Nephron progenitor cell (in vitro differentiated cells): ENCODE measurements around the gene ALS2.

ENCODE experiments used
- DNase-seq: peaks from one replicate; pipeline ENCODE4 v3.0.0; 2021
- H3K27ac Mint-ChIP-seq: 2 replicates; pipeline ENCODE4 v1.8.0; 2021; ENCODE audit warnings: mild to moderate bottlenecking, moderate library complexity, mixed read lengths
- H3K27me3 Mint-ChIP-seq: 2 replicates; pipeline ENCODE4 v1.8.0; 2021; ENCODE audit warnings: mild to moderate bottlenecking, low read depth, mixed read lengths; ENCODE audit not compliant: poor library complexity
- H3K36me3 Mint-ChIP-seq: 2 replicates; pipeline ENCODE4 v1.8.0; 2021; ENCODE audit warnings: low read depth, mixed read lengths
- H3K4me1 Mint-ChIP-seq: 2 replicates; pipeline ENCODE4 v1.8.0; 2021; ENCODE audit warnings: mixed read lengths
- H3K4me3 Mint-ChIP-seq: 2 replicates; pipeline ENCODE4 v1.8.0; 2021; ENCODE audit warnings: mild to moderate bottlenecking, moderate library complexity, mixed read lengths
- H3K9me3 Mint-ChIP-seq: 2 replicates; pipeline ENCODE4 v1.8.0; 2021; ENCODE audit warnings: mild to moderate bottlenecking, moderate library complexity, mixed read lengths
- CTCF ChIP-seq: fragments of 200-600 bp; sonication (generic); IDR thresholded peaks from 2 replicates; pipeline ENCODE4 v1.5.0; 2021; ENCODE audit warnings: antibody characterized with exemption

The ALS2 gene

DNA sequence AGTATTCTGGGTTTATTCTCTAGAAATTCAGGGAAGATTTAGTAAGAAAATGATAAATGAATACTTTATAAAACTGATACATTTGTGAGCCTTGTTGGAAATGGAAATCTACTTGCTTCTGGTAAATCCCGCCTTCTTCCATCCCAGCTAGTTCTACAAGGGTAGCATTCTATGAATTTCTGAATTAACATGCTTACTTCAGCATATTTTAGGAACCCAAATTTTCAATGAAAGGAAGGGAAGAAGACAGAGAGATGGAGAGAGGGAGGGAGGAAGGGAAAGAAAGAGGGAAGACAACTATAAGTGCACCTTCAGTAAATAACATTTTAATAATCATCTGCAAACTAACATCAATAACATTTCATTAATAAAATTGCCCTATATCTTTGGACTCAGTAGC is 110.9 kb downstream of the ALS2 start:
- no peak for DNase-seq

GRCh38 chr2:201668402-201668910 is 112.3 kb downstream of the ALS2 start:
- peaks cover 8% of the 10 kb centered on the region for H3K4me1 Mint-ChIP-seq
- no peaks in the 10 kb centered on the region for H3K36me3 Mint-ChIP-seq
- DNase-seq = no peak
- H3K27ac Mint-ChIP-seq = peak overlapping the region; percentile 37
- H3K27me3 Mint-ChIP-seq = peaks cover 7% of the 10 kb centered on the region
- H3K4me3 Mint-ChIP-seq = no peak overlapping the region
- peaks cover 8% of the 10 kb centered on the region for H3K9me3 Mint-ChIP-seq
- no peak for TF ChIP-seq CTCF

More for the DNA sequence above, 110.9 kb downstream of the ALS2 start:
- peaks cover 5% of the 10 kb centered on the region for H3K9me3 Mint-ChIP-seq
- no peaks in the 10 kb centered on the region for H3K36me3 Mint-ChIP-seq
- H3K4me3 Mint-ChIP-seq = no peak overlapping the region
- peaks cover 8% of the 10 kb centered on the region for H3K4me1 Mint-ChIP-seq
- H3K27me3 Mint-ChIP-seq = peaks cover 7% of the 10 kb centered on the region
- no peak overlapping the region for H3K27ac Mint-ChIP-seq
- no peak for TF ChIP-seq CTCF

DNA sequence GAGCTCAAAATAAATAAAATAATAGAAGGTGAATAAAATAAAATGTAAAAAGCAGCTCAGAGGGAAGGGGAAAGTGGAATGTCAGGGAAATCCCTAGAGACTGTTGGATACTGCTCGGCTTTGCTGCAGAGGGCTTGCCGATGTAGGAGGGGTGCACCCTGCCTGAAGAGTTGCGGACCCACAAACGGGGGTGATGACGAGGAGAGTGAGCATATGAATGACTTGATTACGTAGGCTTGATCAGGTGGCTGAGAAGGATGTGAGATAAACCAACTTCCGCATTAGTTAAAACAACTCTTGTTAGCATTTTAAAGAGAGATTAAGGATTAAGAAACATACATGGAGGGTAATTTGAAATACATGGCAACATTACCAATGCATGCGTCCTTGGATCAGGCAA is 116.4 kb downstream of the ALS2 start:
- TF ChIP-seq CTCF = no peak
- no peak for DNase-seq
- no peaks in the 10 kb centered on the region for H3K27me3 Mint-ChIP-seq
- H3K36me3 Mint-ChIP-seq = no peaks in the 10 kb centered on the region
- peaks cover 4% of the 10 kb centered on the region for H3K9me3 Mint-ChIP-seq
- H3K4me1 Mint-ChIP-seq = peaks cover 8% of the 10 kb centered on the region
- H3K27ac Mint-ChIP-seq = no peak overlapping the region
- no peak overlapping the region for H3K4me3 Mint-ChIP-seq

DNA sequence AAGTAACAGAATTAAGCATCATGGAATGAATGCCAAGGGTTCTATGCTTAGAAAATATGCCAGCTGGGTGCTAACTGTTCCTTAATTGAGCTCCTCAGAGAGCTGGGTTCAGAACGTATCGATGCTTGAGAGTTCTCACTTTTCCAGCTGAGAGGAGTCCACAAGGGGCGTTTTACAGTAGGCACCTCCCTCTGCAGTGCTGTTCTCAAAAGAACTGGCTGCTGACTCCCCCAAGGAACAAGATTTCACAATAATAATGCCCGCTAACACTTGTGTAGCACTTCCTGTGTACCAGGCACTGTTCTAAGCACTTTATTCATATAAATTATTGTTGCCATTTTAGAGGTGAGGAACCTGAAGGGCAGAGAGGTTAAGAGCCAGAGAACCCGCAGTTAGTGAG is 119.4 kb downstream of the ALS2 start:
- TF ChIP-seq CTCF = no peak
- Mint-ChIP-seq H3K4me1 (peaks cover 10% of the 10 kb centered on the region), H3K27me3 (peaks cover 9% of the 10 kb centered on the region), H3K36me3 (no peaks in the 10 kb centered on the region), H3K9me3 (peaks cover 4% of the 10 kb centered on the region), H3K27ac (no peak overlapping the region), H3K4me3 (no peak overlapping the region)
- no peak for DNase-seq

GRCh38 chr2:201660293-201660895 is 120.3 kb downstream of the ALS2 start:
- peaks cover 4% of the 10 kb centered on the region for H3K9me3 Mint-ChIP-seq
- peaks cover 10% of the 10 kb centered on the region for H3K4me1 Mint-ChIP-seq
- H3K27me3 Mint-ChIP-seq = peaks cover 12% of the 10 kb centered on the region
- H3K4me3 Mint-ChIP-seq = no peak overlapping the region
- no peaks in the 10 kb centered on the region for H3K36me3 Mint-ChIP-seq
- no peak for DNase-seq
- H3K27ac Mint-ChIP-seq = no peak overlapping the region
- TF ChIP-seq CTCF = no peak

DNA sequence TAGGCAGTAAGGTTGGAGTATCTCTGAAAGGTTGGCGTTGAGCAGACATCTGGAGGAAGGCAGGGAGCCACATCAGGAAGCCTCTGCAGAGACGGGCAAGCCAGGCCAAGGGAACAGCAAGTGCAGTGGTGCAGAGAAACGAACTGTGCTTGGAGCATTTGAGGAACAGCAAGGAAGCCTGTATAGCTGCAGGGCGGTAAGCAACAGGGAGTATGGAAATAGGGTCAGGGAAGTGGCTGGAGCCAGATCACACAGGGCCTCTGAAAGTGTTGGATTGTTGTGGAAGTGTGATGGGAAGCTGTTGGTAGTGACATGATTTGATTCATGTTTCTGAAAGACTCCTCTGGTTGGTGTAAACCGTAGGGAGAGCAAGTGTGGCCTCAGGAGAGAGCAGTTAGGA is 124.0 kb downstream of the ALS2 start:
- Mint-ChIP-seq H3K4me3 (no peak overlapping the region), H3K27ac (peak overlapping the region; percentile 33), H3K27me3 (peaks cover 20% of the 10 kb centered on the region), H3K9me3 (no peaks in the 10 kb centered on the region), H3K4me1 (peaks cover 10% of the 10 kb centered on the region), H3K36me3 (no peaks in the 10 kb centered on the region)
- no peak for TF ChIP-seq CTCF
- DNase-seq = no peak
